Measurements from ENCODE around the gene ST8SIA4.

GRCh38 chr5:100834519-100834918 lies 68.6 kb downstream of the ST8SIA4 start:
- TF ChIP-seq CTCF (IDR thresholded peaks at IDR 0.05) = no peak
- TF ChIP-seq POLR2A (IDR thresholded peaks at IDR 0.05) = no peak

All from esophagus squamous epithelium (tissue), 4 donors.